ENCODE measurements around the gene PPFIBP1.

- TF ChIP-seq CTCF (IDR thresholded peaks at IDR 0.05) = no peak
- TF ChIP-seq POLR2AphosphoS5 (IDR thresholded peaks at IDR 0.05) = no peak
Observed at GRCh38 chr12:27608890-27609289, 84.9 kb downstream of the PPFIBP1 start.

Data from prostate gland (tissue), 2 donors.